Liver (tissue), 3 donors: ENCODE data around the gene PAX6.

Source experiments
- CTCF ChIP-seq: fragments of 150-350 bp; IDR thresholded peaks from 2 replicates; pipeline ENCODE4 v1.5.1; 2017; ENCODE audit warnings: improper control_type of control experiment, low read depth, low read length; ENCODE audit not compliant: missing input control
- JUND ChIP-seq, 2 donors: IDR thresholded peaks; 2 replicates each; pipeline ENCODE4 v1.6.1; 2016; ENCODE audit warnings: antibody characterized with exemption in 2 of 2
- RAD21 ChIP-seq, 2 donors: IDR thresholded peaks; 2 replicates each; pipeline ENCODE4 v1.6.1; 2016; ENCODE audit warnings: antibody characterized with exemption in 2 of 2, mild to moderate bottlenecking in 2 of 2
- REST ChIP-seq: IDR thresholded peaks from 2 replicates; pipeline ENCODE4 v1.6.1; 2016; ENCODE audit warnings: antibody characterized with exemption, mild to moderate bottlenecking
- RXRA ChIP-seq, 2 donors: IDR thresholded peaks; 2 replicates each; pipeline ENCODE4 v1.6.1; 2017 to 2018; ENCODE audit warnings: antibody characterized with exemption in 2 of 2, mild to moderate bottlenecking in 1 of 2
- SP1 ChIP-seq: IDR thresholded peaks from 2 replicates; pipeline ENCODE4 v1.6.1; 2018; ENCODE audit warnings: antibody characterized with exemption, mild to moderate bottlenecking
- YY1 ChIP-seq: IDR thresholded peaks from 2 replicates; pipeline ENCODE4 v1.6.1; 2016; ENCODE audit warnings: antibody characterized with exemption, mild to moderate bottlenecking
- donor health status: healthy.
- donor health status: healthy.

- no peak for TF ChIP-seq CTCF
- TF ChIP-seq SP1, result no peak
- no peak for TF ChIP-seq JUND (IDR thresholded peaks at IDR 0.05)
- no peak for TF ChIP-seq YY1
- TF ChIP-seq RAD21 (IDR thresholded peaks at IDR 0.05), result no peak
- no peak for TF ChIP-seq RXRA (IDR thresholded peaks at IDR 0.05)
- TF ChIP-seq REST, result no peak
Observed at GRCh38 chr11:31783252-31783651, 27.9 kb downstream of the PAX6 start.
